Vagina (tissue), 2 donors: ENCODE data around the gene BEX4. TPM values are rescaled to one million over a fixed set of nuclear protein-coding genes. Genes with fewer than 3 reads are reported as not detected.

Experiments used
- DNase-seq, 2 donors: peaks; one replicate each; pipeline ENCODE4 v3.0.0-alpha.2; 2017; ENCODE audit errors: extremely low spot score in 2 of 2
- H3K27ac ChIP-seq: fragments of 200-600 bp; sonication (generic); one replicate; pipeline ENCODE4 v1.5.1; 2019
- H3K27me3 ChIP-seq: fragments of 200-600 bp; sonication (generic); one replicate; pipeline ENCODE4 v1.5.1; 2019
- H3K36me3 ChIP-seq, 2 donors: fragments of 200-600 bp; sonication (generic); one replicate each; pipeline ENCODE4 v1.5.1; 2017 to 2019
- H3K4me1 ChIP-seq: fragments of 200-600 bp; sonication (generic); one replicate; pipeline ENCODE4 v1.5.1; 2019
- H3K4me3 ChIP-seq, 2 donors: fragments of 200-600 bp; sonication (generic); 1 replicate in 1 of 2; 2 replicates in 1 of 2; pipeline ENCODE4 v1.5.1; 2016 to 2019
- H3K9me3 ChIP-seq: fragments of 200-600 bp; sonication (generic); one replicate; pipeline ENCODE4 v1.5.1; 2019
- POLR2A ChIP-seq, 2 donors: fragments of 450-650 bp; IDR thresholded peaks; one replicate each; pipeline ENCODE4 v1.6.1; 2017; ENCODE audit warnings: antibody characterized with exemption in 2 of 2, mild to moderate bottlenecking in 2 of 2, moderate library complexity in 2 of 2
- POLR2AphosphoS5 ChIP-seq, 2 donors: sonication (generic); formaldehyde crosslinking; IDR thresholded peaks; one replicate each; pipeline ENCODE4 v1.9.0; 2017; ENCODE audit warnings: antibody characterized with exemption in 2 of 2, mild to moderate bottlenecking in 2 of 2, low read depth in 1 of 2; ENCODE audit not compliant: insufficient read depth in 1 of 2
- intact Hi-C: fragments of 100-400 bp; cut with DNase I; formaldehyde crosslinking; loops from one replicate; pipeline ENCODE4 v1.15.1; 2023
- total RNA-seq: library from RNA; depleted of rRNA; stranded (reverse); fragments of >200 nt; gene quantifications from one replicate; pipeline ENCODE4 v1.2.3, GENCODE V29; 2016
- TF ChIP-seq, protein P1 (sequence below), 3 experiments: fragments of 450-650 bp in 2 of 3; fragments of 200-600 bp in 1 of 3; sonication (generic) in 1 of 3; IDR thresholded peaks; one replicate each; pipeline ENCODE4 v1.5.1; 2017 to 2019; ENCODE audit warnings: antibody characterized with exemption in 3 of 3, mild to moderate bottlenecking in 2 of 3, moderate library complexity in 2 of 3

The BEX4 gene
- total RNA-seq, 1 donor from 2014 or later: 32.7 TPM

GRCh38 chrX:103210056-103210455 lies 4.9 kb upstream of the BEX4 start:
- intact Hi-C loops: no loop called here
- no peak for DNase-seq
- TF ChIP-seq POLR2A (IDR thresholded peaks at IDR 0.05) (no peak), POLR2AphosphoS5 (IDR thresholded peaks at IDR 0.05; ENCODE audit: insufficient read depth in 1 of 2, low read depth in 1 of 2) (no peak)
- TF ChIP-seq, protein P1, sequence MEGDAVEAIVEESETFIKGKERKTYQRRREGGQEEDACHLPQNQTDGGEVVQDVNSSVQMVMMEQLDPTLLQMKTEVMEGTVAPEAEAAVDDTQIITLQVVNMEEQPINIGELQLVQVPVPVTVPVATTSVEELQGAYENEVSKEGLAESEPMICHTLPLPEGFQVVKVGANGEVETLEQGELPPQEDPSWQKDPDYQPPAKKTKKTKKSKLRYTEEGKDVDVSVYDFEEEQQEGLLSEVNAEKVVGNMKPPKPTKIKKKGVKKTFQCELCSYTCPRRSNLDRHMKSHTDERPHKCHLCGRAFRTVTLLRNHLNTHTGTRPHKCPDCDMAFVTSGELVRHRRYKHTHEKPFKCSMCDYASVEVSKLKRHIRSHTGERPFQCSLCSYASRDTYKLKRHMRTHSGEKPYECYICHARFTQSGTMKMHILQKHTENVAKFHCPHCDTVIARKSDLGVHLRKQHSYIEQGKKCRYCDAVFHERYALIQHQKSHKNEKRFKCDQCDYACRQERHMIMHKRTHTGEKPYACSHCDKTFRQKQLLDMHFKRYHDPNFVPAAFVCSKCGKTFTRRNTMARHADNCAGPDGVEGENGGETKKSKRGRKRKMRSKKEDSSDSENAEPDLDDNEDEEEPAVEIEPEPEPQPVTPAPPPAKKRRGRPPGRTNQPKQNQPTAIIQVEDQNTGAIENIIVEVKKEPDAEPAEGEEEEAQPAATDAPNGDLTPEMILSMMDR (IDR thresholded peaks at IDR 0.05): no peak
- Histone ChIP-seq H3K4me1 (no peaks in the 10 kb centered on the region), H3K27ac (no peak overlapping the region), H3K4me3 (no peak overlapping the region), H3K36me3 (no peaks in the 10 kb centered on the region), H3K9me3 (no peaks in the 10 kb centered on the region), H3K27me3 (no peaks in the 10 kb centered on the region)

DNA sequence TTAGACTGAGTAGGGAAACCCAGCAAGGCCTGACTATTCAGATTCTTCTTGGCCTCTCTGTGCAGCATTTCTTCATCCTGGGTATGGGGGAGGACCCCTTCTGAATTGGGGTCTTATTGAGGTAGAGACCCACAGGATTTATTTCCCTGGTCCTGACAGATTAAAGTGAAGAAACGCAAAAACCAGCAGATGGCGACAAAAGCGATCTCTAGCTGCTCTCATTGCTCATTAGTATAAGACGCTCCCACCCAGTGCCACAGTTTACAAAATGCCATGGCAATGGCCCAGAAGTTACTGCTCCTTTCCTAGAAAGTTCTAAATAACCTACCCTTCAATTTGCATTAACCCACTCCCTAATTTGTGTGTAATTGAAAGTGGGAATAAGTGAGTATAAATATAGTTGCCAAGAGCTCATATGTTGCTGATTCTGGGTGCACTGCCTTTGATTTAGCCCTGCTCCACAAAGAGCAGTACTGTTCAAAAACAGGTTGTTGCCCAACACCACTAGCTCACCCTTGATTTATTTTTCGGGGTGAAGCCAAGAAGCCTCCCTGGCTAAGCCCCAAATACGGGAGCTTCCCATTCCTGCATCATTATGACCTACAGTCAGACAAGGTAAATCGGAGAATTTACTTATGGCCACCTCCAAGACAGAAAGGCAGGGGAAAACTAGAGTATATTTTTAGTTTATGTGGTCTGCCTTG lies 3.7 kb upstream of the BEX4 start:
- Histone ChIP-seq H3K27me3 (no peaks in the 10 kb centered on the region), H3K9me3 (no peaks in the 10 kb centered on the region), H3K4me3 (no peak overlapping the region), H3K36me3 (no peaks in the 10 kb centered on the region), H3K4me1 (no peaks in the 10 kb centered on the region), H3K27ac (no peak overlapping the region)
- intact Hi-C loops: no loop called here
- TF ChIP-seq POLR2A (IDR thresholded peaks at IDR 0.05): no peak
- TF ChIP-seq, protein P1 (IDR thresholded peaks at IDR 0.05): peak in 1 of 3 experiments; percentile 28
- no peak for DNase-seq

DNA sequence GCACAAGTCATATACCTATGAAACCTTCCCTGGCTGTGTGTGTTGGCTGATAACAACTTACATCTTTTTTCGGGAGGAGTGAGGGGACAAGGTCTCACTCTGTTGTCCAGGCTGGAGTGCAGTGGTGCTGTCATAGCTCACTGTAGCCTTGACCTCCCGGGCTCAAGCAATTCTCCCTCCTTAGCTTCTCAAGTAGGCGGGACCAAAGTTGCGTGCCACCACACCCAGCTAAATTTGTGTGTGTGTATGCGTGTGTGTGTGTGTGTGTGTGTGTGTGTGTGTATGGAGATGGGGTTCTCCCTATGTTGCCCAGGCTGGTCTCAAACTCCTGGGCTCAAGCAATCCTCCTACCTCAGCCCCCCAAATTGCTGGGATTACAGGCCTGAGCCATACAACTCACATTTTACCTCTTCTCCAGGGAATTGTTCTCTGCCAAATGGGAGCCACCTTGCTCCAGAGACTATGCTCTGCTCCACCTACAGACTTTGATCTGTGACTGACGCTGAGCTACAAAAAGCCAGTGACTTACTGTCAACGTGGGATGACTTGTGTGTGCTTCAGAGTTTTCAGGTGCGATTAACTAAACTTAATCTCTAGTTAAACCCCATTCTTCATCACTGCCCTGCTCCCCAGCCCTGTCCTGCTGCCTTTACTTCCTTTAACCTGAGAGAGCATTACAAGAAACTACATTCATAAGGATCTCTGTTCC lies 2.0 kb upstream of the BEX4 start:
- no peaks in the 10 kb centered on the region for H3K9me3 ChIP-seq
- DNase-seq: no peak
- H3K4me1 ChIP-seq: no peaks in the 10 kb centered on the region
- H3K27ac ChIP-seq: no peak overlapping the region
- TF ChIP-seq POLR2AphosphoS5 (IDR thresholded peaks at IDR 0.05; ENCODE audit: insufficient read depth in 1 of 2, low read depth in 1 of 2): no peak
- no peak for TF ChIP-seq POLR2A (IDR thresholded peaks at IDR 0.05)
- TF ChIP-seq, protein P1 (IDR thresholded peaks at IDR 0.05): no peak
- no peaks in the 10 kb centered on the region for H3K36me3 ChIP-seq
- H3K4me3 ChIP-seq: no peak overlapping the region
- no peaks in the 10 kb centered on the region for H3K27me3 ChIP-seq
- intact Hi-C loops: no loop called here

GRCh38 chrX:103215425-103215991 lies 600 bp downstream of the BEX4 start:
- Histone ChIP-seq H3K4me1 (no peaks in the 10 kb centered on the region), H3K27ac (peak overlapping the region; percentile 88), H3K36me3 (no peaks in the 10 kb centered on the region), H3K9me3 (no peaks in the 10 kb centered on the region), H3K27me3 (no peaks in the 10 kb centered on the region), H3K4me3 (peak overlapping the region; percentile 62 to 69)
- intact Hi-C loops: no loop called here
- TF ChIP-seq POLR2AphosphoS5 (IDR thresholded peaks at IDR 0.05; ENCODE audit: insufficient read depth in 1 of 2, low read depth in 1 of 2) (no peak), POLR2A (IDR thresholded peaks at IDR 0.05) (no peak)
- TF ChIP-seq, protein P1 (IDR thresholded peaks at IDR 0.05): no peak
- no peak for DNase-seq
